Measurements from ENCODE around the gene PCCA.

The PCCA gene

DNA sequence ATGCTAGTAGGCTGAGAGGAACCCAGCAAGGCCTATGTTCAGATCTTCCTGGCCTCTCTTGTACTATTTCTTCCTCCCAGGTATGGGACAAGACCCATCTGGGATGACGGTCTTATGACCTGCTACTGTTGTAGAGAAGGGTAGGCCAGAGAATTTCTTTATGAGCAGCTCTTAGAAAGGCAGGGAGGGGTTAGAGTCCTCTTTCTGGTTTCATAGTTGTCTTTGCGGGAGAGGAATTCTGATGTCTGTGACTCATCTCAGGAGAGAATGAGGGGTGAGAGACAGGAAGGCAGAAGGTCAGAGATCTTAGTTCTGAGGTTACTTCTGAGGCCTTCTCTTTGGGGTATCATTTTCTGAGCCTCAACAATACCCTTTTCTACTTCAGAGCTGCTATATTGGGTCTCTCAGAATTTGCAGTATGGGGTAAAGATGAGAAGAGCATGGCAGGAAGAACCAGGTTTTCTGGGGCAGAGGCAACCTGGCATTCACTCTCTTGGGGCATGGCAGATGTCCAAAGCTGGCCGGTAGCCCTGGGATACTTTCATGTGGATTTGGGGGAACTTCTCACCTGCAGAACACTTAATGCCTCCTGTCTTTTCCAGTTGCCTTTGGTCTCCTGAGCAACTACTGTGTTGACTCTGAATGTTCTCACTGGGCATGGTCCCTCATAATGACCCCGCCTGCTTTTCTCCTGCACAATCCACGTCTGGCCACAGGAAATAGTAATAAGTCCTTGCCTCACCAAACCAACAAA lies 345.3 kb downstream of the PCCA start:
- Histone ChIP-seq H3K9me3 (ENCODE audit: insufficient read depth, low read length) (no peaks in the 10 kb centered on the region), H3K4me2 (ENCODE audit: low read depth, low read length, poor library complexity, severe bottlenecking) (no peak overlapping the region), H4K20me1 (ENCODE audit: low read depth, low read length) (no peaks in the 10 kb centered on the region), H3K27ac (ENCODE audit: low read depth, low read length) (no peak overlapping the region), H3K9me2 (replicated peaks; ENCODE audit: insufficient read depth, low read length) (no peaks in the 10 kb centered on the region), H2AFZ (ENCODE audit: low read depth, low read length, severe bottlenecking) (no peak overlapping the region), H3K27me3 (ENCODE audit: low read length) (no peaks in the 10 kb centered on the region), H3K79me2 (ENCODE audit: insufficient read depth, low read length) (no peaks in the 10 kb centered on the region), H3K9ac (ENCODE audit: low read length) (no peak overlapping the region), H3F3A (ENCODE audit: insufficient read depth) (no peaks in the 10 kb centered on the region), H3K4me3 (ENCODE audit: insufficient read depth, low read length, poor library complexity, severe bottlenecking) (no peak overlapping the region), H3K36me3 (ENCODE audit: low read length) (no peaks in the 10 kb centered on the region)
- TF ChIP-seq, protein P1, sequence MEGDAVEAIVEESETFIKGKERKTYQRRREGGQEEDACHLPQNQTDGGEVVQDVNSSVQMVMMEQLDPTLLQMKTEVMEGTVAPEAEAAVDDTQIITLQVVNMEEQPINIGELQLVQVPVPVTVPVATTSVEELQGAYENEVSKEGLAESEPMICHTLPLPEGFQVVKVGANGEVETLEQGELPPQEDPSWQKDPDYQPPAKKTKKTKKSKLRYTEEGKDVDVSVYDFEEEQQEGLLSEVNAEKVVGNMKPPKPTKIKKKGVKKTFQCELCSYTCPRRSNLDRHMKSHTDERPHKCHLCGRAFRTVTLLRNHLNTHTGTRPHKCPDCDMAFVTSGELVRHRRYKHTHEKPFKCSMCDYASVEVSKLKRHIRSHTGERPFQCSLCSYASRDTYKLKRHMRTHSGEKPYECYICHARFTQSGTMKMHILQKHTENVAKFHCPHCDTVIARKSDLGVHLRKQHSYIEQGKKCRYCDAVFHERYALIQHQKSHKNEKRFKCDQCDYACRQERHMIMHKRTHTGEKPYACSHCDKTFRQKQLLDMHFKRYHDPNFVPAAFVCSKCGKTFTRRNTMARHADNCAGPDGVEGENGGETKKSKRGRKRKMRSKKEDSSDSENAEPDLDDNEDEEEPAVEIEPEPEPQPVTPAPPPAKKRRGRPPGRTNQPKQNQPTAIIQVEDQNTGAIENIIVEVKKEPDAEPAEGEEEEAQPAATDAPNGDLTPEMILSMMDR (IDR thresholded peaks at IDR 0.05; ENCODE audit: insufficient read depth, low read length, poor library complexity, severe bottlenecking): no peak
- no peak for TF ChIP-seq EZH2phosphoT487 (conservative IDR thresholded peaks at IDR 0.05; ENCODE audit: low read length)

DNA sequence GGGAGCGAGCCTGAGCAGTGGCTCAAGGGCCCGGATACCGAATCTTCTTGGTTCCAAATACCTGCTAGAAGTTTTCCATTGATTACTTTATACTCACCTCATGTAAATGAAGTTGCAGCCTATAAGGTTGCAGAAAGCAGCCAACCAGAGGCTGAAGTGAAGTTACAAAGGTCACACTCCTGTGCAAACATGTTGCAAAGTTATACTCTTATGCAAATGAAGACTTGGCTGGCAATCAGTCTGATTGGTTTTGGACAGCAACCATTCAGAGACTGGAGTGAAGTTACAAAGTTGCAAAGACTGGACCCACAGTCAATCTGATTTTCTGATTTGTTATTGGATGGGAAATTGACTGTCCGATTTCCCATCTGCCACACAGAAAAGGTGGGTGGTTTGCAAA lies 347.2 kb downstream of the PCCA start:
- H3F3A ChIP-seq (ENCODE audit: insufficient read depth): no peaks in the 10 kb centered on the region
- H3K9ac ChIP-seq (ENCODE audit: low read length): no peak overlapping the region
- no peaks in the 10 kb centered on the region for H4K20me1 ChIP-seq (ENCODE audit: low read depth, low read length)
- no peak overlapping the region for H2AFZ ChIP-seq (ENCODE audit: low read depth, low read length, severe bottlenecking)
- no peaks in the 10 kb centered on the region for H3K36me3 ChIP-seq (ENCODE audit: low read length)
- no peak overlapping the region for H3K4me3 ChIP-seq (ENCODE audit: insufficient read depth, low read length, poor library complexity, severe bottlenecking)
- TF ChIP-seq EZH2phosphoT487 (conservative IDR thresholded peaks at IDR 0.05; ENCODE audit: low read length): no peak
- TF ChIP-seq, protein P1 (IDR thresholded peaks at IDR 0.05; ENCODE audit: insufficient read depth, low read length, poor library complexity, severe bottlenecking): no peak
- H3K27me3 ChIP-seq (ENCODE audit: low read length): no peaks in the 10 kb centered on the region
- no peak overlapping the region for H3K4me2 ChIP-seq (ENCODE audit: low read depth, low read length, poor library complexity, severe bottlenecking)
- H3K9me3 ChIP-seq (ENCODE audit: insufficient read depth, low read length): no peaks in the 10 kb centered on the region
- no peaks in the 10 kb centered on the region for H3K9me2 ChIP-seq (replicated peaks; ENCODE audit: insufficient read depth, low read length)
- no peaks in the 10 kb centered on the region for H3K79me2 ChIP-seq (ENCODE audit: insufficient read depth, low read length)
- H3K27ac ChIP-seq (ENCODE audit: low read depth, low read length): no peak overlapping the region

DNA sequence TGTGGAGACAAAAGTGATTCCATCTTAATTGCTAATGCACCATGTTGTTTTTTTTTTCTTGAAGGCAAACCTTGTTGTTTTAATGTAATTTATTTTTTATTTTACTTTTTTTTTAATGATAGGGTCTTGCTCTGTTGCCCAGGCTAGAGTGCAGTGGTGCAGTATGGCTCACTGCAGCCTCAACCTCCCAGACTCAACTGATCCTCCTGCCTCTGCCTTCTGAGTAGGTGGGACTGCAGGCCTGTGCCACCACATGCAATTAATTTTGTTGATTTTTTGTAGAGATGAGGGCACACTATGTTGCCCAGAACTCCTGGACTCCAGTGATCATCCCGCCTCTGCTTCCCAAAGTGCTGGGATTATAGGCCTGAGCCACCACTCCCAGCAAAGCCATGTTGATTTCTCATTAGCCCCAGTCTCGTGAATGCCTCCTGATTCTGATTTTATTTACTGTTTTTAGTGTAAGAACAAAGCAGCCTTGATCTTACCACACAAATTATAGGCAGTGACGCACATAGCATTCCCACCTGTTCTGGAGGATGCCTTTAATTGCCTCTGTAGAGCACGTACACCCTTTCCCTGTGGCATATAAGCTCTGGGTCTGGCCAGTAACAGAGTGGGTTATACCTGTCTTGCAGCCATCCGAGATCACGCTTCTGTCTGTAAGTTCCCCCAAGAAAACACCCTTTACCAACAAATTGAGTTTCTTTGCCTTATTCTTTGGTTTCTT lies 349.3 kb downstream of the PCCA start:
- Histone ChIP-seq H3K79me2 (ENCODE audit: insufficient read depth, low read length) (no peaks in the 10 kb centered on the region), H2AFZ (ENCODE audit: low read depth, low read length, severe bottlenecking) (no peak overlapping the region), H3F3A (ENCODE audit: insufficient read depth) (no peaks in the 10 kb centered on the region), H3K9ac (ENCODE audit: low read length) (no peak overlapping the region), H3K4me2 (ENCODE audit: low read depth, low read length, poor library complexity, severe bottlenecking) (no peak overlapping the region), H4K20me1 (ENCODE audit: low read depth, low read length) (no peaks in the 10 kb centered on the region), H3K9me2 (replicated peaks; ENCODE audit: insufficient read depth, low read length) (no peaks in the 10 kb centered on the region), H3K27ac (ENCODE audit: low read depth, low read length) (no peak overlapping the region), H3K9me3 (ENCODE audit: insufficient read depth, low read length) (no peaks in the 10 kb centered on the region), H3K4me3 (ENCODE audit: insufficient read depth, low read length, poor library complexity, severe bottlenecking) (no peak overlapping the region), H3K36me3 (ENCODE audit: low read length) (no peaks in the 10 kb centered on the region), H3K27me3 (ENCODE audit: low read length) (no peaks in the 10 kb centered on the region)
- TF ChIP-seq, protein P1 (IDR thresholded peaks at IDR 0.05; ENCODE audit: insufficient read depth, low read length, poor library complexity, severe bottlenecking): no peak
